GM12872 (cell line): ENCODE results near the gene MACC1.

Experiments
- TF ChIP-seq, protein P1 (sequence below): IDR thresholded peaks from 3 replicates; pipeline ENCODE4 v1.5.1; 2011; ENCODE audit warnings: low read depth, mild to moderate bottlenecking, low read length, moderate library complexity; ENCODE audit not compliant: insufficient read depth

Gene MACC1

DNA sequence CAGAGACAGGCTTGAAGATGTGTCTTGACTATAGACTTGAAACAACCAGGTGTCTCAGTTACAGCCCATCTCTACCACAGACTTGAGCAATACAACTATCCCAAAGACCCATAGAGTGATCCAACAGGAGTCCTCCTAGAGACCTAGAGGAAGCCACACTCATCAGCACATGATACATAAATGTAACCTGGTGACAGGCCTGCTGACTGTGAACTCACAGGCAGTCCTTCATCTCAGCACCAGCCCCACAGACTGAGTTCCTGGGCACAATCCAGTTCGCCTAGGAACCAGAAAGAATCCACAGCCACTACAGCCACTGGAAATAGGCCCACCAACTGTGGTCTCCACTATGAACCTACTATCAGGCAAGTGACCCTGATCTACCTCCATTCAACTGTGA is 121.3 kb downstream of the MACC1 start:
- TF ChIP-seq, protein P1, sequence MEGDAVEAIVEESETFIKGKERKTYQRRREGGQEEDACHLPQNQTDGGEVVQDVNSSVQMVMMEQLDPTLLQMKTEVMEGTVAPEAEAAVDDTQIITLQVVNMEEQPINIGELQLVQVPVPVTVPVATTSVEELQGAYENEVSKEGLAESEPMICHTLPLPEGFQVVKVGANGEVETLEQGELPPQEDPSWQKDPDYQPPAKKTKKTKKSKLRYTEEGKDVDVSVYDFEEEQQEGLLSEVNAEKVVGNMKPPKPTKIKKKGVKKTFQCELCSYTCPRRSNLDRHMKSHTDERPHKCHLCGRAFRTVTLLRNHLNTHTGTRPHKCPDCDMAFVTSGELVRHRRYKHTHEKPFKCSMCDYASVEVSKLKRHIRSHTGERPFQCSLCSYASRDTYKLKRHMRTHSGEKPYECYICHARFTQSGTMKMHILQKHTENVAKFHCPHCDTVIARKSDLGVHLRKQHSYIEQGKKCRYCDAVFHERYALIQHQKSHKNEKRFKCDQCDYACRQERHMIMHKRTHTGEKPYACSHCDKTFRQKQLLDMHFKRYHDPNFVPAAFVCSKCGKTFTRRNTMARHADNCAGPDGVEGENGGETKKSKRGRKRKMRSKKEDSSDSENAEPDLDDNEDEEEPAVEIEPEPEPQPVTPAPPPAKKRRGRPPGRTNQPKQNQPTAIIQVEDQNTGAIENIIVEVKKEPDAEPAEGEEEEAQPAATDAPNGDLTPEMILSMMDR = no peak

DNA sequence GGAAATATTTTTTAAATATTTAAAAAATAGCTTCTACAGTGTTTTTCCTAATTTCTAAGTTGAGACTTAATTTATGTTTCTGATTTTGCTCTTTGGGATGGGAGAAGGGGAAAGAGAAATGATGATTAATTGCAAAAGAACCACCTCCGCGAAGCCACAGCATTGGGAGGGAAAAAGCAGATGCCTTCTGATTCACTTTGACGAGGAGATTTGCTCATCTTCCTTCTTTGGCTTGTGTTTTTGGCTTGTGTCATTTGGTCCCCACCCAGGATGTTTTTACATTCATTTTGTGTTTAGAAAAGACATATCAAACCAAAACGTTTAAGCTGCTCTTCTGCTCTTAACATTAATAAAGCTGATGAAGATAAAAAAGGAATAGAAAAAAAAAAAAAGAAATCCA is 121.7 kb downstream of the MACC1 start:
- TF ChIP-seq, protein P1 = no peak

DNA sequence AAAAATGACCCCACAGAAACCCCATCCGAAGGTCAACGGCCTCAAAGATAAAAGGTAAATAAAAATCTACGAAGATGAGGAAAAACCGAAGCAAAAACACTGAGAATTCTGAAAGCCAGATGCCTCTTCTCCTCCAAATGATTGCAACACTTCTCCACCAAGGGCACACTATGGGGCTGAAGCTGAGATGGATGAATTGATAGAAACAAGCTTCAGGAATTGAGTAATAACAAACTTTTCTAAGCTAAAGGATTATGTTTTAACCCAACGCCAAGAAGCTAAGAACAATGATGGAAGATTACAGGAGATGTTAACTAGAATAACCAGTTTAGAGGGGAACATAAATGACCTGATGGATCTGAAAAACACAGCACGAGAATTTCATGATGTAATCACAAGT is 127.8 kb downstream of the MACC1 start:
- TF ChIP-seq, protein P1 = no peak

DNA sequence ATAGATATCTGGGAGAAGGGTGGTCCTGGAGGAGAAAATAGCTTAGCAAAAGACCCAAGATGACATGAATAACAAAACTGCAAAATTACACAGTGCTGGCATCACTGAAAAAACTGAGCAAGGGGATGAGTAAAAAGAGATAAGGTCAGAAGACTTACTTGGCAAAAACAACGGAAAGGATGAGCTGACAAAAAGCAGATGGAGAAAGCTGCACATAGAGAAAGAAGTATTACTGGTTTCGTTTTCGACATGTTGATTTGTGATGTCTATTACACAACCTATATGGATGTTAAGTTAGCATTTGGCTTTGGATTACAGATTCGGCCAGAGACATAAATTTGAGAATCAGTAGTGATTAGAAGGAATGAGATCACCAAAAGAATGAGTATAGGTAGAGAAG is 132.1 kb downstream of the MACC1 start:
- TF ChIP-seq, protein P1 = no peak
